Right forelimb (tissue), 1 donor: ENCODE data around the gene SLC5A2.
A peak's percentile ranks its signal among the peaks of the same experiment; 100 is the strongest.

Experiments used
- DNase-seq: peaks from one replicate; pipeline ENCODE4 v3.0.0-alpha.2; 2018

The SLC5A2 gene

DNA sequence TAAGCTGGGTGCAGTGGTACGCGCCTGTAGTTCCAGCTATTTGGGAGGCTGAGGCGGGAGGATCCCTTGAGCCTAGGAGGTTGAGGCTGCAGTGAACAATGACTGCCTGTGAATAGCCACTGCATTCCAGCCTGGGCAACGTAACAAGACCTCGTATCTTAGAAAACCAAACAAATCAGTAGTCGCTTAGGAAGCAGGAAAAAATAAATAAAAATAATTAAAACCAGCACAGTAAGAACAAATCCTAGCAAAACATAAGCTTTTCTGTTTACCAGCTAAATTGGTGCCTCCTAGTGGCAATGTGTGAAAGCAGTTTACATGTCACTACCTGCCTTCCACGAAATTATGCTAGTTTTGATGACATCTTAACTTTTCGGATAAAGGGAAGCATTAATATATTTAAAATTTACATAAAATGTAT lies 22.3 kb upstream of the SLC5A2 start:
- no peak for DNase-seq

DNA sequence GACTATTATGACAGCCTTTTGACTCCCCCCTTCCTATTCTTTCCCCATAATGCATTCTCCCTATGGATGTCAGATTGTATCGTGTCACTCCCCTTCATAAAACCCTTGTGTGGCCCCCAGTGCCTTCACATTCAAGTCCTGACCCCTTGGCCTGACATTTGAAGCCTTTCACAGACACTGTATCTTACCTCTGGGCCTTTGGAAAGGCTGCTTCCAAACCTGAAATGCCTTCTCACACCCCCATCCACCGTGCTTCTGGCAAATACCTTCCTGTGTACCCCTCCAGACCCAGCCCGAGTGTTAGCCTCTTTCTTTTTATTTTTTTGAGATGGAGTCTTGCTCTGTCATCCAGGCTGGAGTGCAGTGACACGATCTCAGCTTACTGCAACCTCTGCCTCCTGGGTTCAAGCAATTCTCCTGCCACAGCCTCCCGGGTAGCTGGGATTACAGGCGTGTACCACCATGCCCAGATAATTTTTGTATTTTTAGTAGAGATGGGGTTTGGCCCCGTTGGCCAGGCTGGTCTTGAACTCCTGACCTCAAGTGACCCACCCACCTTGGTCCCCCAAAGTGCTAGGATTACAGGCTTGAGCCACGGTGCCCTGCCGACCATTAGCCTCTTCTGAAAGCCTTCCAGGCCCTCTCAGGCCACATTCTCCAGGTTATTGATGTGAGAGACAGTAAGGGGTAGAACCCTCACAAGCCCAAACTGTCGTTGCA lies 21.6 kb upstream of the SLC5A2 start:
- no peak for DNase-seq

DNA sequence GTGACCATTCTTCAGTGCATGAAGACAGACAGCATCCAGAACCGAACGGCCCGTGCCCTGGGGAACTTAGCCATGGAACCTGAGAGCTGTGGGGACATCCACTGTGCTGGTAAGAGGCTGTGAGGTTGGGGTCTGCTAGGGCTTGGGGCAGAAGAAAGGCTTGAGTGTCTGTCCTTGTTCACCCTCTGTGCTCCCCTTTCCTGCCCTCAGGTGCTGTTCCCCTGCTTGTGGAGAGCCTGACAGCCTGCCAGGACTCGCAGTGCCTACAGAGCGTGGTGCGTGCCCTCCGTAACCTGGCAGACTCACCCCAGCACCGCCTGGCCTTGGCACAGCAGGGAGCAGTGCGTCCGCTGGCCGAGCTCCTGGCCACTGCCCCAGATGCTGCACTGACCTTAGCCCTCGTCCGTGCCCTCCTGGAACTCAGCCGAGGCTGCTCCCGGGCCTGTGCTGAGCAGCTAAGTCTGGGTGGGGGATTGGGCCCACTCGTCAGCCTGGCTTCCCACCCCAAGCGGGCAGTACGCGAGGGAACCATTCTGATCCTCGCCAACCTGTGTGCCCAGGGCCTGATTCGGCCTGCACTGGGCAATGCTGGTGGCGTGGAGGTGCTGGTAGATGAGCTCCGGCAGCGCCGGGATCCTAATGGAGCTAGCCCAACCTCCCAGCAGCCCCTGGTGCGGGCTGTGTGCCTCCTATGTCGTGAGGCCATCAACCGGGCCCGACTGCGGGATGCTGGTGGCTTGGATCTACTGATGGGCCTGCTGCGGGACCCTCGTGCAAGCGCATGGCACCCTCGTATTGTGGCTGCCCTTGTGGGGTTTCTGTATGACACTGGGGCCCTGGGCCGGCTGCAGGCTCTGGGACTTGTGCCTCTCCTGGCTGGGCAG lies 20.8 kb upstream of the SLC5A2 start:
- no peak for DNase-seq

DNA sequence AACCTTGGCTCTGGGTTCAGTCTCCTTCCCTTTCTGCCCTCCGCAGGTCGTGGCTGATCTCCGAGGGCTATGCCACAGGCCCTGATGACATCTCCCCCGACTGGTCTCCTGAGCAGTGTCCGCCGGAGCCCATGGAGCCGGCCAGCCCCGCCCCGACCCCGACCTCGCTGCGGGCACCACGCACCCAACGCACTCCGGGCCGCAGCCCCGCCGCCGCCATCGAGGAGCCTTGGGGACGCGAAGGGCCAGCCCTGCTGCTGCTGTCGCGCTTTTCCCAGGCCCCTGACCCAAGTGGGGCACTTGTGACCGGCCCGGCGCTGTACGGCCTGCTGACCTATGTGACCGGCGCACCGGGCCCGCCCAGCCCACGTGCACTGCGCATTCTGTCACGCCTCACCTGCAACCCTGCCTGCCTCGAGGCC lies 18.6 kb upstream of the SLC5A2 start:
- no peak for DNase-seq

DNA sequence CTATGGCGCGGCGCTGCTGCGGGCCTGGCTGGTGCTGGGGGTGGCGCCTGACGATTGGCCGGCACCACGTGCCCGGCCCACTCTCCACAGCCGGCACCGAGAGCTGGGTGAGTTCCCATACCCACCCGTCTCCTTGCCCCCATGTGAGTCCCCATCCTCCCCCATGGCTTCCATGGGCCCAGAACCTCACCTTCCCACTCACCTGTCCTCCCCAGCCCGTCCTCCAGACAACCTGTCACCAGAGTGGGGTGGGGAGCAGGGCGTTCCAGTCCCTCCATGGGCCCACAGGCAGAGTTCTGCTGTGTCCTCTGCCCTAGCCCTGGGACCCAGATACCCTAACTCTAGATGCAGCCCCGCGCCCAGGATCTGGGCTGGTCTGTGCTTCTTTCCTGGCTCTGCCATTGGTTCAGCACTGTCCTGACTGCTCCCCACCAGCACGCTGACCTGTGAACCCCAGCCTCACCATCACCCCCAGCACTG lies 18.1 kb upstream of the SLC5A2 start:
- DNase-seq = no peak

DNA sequence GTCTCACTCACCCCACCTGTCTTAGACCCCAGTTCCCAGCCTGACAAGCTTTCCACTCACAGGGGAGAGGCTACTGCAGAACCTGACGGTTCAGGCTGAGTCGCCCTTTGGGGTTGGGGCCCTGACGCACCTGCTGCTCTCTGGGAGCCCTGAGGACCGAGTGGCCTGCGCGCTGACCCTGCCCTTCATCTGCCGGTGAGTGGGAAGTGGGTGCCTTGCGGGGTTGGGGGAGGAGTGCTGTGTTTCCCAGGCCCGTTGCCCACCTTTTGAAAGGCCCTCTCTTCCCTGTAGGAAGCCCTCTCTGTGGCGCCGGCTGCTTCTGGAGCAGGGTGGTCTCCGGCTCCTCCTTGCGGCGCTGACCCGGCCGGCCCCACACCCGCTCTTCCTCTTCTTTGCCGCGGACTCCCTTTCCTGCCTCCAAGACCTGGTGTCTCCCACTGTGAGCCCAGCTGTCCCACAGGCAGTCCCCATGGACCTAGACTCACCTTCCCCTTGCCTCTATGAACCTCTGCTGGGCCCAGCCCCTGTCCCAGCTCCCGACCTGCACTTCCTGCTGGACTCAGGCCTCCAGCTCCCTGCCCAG lies 17.0 kb upstream of the SLC5A2 start:
- no peak for DNase-seq

DNA sequence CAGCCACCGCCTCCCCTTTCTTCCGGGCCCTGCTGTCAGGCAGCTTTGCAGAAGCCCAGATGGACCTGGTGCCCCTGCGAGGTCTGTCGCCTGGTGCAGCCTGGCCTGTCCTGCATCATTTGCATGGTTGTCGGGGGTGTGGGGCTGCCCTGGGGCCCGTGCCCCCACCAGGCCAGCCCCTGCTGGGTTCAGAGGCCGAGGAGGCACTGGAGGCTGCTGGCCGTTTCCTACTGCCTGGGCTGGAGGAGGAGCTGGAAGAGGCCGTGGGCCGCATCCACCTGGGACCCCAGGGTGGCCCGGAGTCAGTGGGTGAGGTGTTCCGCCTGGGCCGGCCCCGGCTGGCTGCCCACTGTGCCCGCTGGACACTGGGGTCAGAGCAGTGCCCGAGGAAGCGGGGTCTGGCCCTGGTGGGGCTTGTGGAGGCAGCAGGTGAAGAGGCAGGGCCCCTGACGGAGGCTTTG lies 16.5 kb upstream of the SLC5A2 start:
- DNase-seq = no peak

DNA sequence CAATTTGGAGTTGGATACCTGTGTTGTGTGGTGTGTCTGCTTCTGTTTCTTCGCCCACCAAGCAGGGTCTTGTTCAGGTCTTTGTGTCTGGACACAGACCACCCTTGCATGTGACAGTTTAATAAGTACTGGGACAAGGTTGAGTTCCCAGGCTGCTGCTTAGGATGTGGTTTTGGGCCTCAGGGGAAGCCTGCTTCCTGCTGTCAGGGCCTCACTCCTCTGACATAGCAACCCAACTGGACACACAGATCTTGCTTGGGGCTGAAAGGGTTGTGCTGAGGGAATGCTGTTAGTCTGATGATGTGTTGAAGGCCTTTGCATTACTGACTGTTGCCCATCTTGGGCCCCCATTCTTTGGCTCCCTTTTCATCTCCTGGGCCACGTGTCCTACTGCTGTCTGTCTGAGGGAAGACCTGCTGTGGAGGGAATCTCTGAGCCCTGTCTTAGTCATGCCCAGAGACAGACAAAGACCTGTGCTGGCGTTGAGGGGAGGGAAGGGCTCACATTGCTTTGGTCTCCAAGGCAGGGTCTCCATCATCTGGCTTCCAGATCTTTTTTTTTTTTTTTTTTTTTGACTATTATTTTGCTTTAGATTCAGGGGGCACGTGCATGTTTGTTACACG lies 15.7 kb upstream of the SLC5A2 start:
- no peak for DNase-seq

DNA sequence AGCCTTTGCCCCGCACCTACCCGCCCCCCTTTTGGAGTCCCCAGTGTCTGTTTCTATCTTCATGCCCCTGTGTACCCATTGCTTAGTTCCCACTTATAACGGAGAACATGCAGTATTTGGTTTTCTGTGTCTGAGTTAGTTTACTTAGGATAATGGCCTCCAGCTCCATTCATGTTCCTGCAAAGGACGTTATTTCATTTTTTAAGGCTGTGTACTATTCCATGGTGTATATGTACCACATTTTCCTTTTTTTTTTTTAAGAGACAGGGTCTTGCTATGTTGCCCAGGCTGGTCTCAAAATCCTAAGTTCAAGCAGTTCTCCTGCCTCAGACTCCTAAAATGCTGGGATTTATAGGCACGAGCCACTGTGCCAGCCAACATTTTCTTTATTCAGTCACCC lies 15.1 kb upstream of the SLC5A2 start:
- no peak for DNase-seq

DNA sequence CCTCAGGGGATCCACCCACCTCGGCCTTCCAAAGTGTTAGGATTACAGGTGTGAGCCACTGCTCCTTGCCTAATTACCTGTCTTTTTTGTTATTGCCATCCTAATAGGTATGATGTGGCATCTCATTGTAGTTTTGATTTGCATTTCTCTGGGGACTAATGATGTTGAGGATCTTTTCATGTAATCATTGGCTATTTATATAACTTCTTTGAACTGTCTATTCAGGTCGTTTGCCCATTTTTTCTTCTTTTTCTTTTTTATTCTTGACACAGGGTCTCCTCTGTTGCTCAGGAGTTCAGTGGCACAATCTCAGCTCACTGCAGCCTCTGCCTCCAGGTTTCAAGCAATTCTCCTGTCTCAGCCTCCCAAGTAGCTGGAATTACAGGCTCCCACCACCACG lies 12.3 kb upstream of the SLC5A2 start:
- DNase-seq = no peak

DNA sequence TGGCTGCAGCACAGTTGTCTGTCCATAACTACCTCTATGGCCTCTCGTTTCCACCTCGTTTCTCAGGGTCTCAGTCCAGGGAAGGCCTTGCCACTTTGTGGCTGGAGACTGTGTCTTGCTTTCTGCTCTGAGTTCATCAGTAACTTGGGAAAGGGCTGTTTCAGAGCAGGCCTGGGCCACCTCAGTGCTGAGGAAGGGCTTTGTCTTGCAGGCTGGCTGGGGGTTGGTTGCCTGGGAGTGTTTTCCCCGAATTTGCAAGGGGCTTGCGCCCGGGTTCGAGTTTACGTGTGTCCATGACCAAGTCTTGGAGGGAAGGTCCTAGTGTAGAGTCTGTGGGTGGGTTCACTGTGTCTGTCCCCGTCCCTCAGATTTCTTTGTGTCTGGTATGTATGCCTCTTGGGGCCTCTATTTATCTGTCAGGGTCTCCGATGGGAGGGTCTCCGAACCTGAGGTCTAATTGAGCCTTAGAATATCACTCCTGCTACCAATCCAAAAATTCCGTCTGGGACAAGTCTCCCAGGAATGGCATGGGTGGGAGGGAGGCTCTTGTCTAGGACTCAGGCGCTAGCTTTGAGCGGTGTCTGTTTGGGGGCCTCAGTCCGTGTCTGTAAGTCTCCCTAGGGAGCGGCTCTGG lies 11.6 kb upstream of the SLC5A2 start:
- no peak for DNase-seq

DNA sequence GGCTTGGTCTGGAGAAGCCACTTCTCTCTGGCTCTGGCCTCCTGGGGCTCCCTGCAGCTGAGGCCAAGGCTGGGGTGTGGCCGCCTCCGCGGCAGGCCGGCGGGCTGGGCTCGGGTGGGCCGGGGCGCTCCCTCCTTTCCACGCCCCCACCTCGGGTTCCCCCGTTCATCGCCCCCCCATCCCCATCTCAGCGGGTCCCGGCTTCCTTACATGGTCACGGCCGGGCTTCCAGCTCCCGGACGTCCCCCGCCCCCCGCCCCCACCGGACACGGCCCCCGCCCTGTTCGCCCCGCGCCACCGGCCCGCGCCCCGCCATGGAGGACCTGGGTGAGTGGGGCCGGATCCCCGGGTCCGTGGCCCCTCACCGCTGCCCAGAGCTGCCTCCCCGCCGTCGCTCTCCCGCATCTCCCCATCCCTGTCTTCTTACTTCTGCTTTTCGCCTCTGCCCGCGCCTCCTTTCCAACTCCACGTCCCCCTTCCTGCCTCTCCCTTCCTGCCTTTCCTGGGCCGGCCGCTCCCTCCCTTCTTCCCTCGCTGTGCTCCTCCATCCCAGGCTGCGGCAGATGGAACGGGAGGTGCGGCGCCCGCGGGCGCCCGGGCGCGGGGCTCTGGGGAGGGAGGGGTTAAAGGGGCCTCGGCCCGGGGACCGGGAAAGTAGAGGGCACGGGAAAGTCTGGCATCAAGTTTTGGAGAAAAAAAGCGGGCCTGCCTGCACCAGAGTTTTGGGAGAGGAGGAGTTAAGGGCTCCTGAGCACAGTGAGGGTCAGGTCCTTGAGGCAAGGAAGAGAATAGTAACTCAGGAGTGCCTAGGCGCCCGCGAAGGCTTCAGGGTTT lies 10.8 kb upstream of the SLC5A2 start, which contains the start of gene TGFB1I1:
TSS of gene TGFB1I1 (plus strand) at position 278 of the 834 bp plus-strand sequence. CDS start at position 315, 37 bp downstream.
- DNase-seq = peak; percentile 87

DNA sequence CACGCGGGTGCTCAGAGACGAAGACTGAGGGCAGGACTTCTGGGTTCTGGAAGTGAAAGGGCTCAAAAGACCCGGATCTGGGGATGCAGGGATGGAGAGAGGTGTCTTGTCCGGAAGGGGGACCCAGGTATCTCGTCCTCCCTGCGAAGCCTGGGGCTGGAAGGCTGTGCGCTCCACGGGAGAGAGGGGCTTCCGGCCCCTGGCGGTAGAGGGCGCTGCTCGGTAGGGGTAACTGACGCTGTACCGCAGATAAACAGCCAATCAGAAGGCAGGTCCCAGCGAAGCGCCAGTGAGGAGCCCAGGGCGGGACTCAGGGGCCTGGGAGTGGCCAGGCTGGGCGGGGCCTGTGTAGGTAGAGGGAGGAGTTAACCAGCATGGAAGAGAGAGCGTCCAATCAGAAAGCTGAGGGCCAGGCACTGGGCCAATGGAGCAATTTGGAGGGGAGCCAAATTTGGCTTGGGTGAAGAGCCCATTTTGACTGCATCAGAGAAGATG lies 10.2 kb upstream of the SLC5A2 start:
- peak; percentile 89 for DNase-seq

DNA sequence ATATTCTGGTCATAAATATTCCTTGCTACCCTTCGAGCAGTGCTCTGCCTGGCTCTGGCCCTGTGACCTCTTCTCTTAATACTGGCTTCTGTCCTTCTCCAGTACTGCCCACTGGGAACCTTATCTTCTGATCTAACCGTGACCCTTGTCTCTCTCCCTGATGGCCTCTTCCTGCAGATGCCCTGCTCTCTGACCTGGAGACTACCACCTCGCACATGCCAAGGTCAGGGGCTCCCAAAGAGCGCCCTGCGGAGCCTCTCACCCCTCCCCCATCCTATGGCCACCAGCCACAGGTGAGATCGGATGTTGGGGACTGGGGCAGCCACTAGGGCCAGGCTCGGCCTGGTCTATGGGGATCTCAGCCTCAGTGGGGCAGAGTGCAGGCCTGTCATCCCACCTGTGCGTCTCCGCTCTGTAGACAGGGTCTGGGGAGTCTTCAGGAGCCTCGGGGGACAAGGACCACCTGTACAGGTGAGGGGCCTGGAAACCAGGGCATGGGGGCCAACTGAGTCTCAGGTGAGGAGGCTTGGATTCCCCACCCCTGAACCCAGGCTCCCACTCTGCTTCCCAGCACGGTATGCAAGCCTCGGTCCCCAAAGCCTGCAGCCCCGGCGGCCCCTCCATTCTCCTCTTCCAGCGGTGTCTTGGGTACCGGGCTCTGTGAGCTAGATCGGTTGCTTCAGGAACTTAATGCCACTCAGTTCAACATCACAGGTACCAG lies 9.5 kb upstream of the SLC5A2 start:
- DNase-seq = no peak

DNA sequence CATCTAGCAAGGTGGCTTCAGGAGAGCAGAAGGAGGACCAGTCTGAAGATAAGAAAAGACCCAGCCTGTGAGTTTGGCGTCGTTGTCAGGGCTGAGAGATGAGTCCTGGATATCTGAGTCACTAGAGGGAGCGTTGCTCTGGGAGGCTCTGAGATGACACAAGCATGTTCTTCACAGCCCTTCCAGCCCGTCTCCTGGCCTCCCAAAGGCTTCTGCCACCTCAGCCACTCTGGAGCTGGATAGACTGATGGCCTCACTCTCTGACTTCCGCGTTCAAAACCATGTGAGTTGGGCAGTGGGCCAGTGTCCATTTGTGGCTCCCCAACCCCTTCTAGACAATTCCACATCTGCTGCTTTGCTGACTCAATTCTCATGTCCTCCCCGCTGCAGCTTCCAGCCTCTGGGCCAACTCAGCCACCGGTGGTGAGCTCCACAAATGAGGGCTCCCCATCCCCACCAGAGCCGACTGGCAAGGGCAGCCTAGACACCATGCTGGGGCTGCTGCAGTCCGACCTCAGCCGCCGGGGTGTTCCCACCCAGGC lies 8.7 kb upstream of the SLC5A2 start:
- no peak for DNase-seq

DNA sequence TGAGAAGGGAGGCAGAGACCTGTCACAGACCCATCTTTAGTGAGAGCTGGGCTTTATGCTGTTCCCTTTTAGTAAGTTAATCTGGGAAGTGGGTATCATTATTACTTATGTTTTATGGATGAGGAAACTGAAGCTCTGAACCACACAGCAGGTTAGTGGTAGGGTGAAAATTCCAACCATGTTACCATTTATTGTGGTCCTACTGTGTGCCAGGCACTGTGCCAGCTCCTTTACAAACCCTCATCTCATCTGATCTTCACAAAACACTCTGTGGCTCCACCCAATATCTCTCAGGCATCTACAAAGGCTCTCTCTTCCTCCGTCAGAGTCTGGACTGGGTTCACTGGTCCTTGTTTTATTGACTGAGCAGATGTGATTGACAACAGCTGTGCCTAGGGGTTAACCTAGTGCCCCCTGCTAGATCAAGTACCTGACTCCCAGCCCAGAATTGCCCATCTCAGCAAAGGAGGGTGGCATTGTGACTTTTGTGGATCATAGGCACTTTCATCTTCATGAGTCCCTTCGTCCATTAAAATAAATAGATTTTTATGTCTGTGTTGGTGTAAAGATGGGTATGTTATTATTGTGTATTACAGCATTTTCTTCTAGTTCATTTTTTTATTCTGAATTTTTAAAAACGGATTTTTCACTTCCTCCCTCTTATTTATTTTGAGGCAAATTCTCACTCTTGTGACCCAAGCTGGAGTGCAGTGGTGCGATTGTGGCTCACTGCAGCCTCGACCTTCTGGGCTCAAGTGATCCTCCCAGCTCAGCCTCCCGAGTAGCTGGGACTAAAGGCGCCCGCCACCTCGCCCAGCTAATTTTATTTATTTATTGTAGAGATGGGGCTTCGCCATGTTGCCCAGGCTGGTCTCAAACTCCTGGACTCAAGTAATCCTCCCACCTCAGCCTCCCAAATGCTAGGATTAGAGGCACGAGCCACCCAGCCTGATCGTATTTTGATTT lies 7.9 kb upstream of the SLC5A2 start:
- no peak for DNase-seq

DNA sequence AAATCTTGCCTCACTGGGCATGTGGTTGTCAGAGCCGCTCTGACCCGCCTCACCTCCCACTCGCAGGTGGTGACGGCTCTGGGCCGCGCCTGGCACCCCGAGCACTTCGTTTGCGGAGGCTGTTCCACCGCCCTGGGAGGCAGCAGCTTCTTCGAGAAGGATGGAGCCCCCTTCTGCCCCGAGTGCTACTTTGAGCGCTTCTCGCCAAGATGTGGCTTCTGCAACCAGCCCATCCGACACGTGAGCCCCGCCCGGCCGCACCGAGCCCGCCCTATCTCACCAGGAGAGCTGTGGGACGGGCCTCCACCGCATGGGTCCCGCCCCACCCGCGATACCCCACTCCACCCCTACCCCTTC lies 7.0 kb upstream of the SLC5A2 start:
- no peak for DNase-seq

DNA sequence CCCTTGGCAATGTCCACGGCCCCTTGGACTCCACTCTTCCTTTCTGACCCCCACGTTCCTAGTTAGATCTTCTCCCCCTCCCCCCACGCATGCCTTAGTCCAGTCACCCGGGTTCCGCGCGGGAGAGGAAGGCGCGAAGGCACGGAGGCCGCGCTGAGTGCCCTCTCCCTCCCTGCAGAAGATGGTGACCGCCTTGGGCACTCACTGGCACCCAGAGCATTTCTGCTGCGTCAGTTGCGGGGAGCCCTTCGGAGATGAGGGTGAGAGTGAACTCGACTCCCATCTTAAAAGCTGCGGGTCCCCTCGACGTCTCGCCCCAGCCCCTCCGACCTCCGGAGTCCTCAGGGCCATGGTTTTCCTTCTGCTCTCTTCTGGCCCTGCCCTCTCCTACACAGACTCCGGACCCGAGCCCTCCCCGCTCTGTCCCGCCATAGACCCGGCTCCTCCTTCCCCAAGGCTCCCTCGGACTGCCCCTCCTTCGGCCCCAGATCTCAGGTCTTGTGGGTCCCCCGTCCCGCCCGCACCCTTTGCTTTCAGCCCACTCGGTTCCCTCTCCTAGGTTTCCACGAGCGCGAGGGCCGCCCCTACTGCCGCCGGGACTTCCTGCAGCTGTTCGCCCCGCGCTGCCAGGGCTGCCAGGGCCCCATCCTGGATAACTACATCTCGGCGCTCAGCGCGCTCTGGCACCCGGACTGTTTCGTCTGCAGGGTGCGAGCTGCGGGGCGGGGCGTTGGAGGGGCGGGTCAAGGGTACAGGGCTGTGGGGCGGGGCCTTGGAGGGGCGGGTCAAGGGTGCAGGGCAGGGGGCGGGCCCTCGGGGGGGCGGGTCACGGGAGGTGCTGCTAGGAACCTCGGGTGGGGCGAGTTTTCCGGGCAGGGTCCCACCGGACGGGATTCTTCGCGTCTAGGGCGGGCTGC lies 6.4 kb upstream of the SLC5A2 start:
- DNase-seq = peak; percentile 76
